ENCODE results near the gene CMSS1. TPM values are rescaled to one million over a fixed set of nuclear protein-coding genes. Genes with fewer than 3 reads are reported as not detected.
A peak's percentile ranks its signal among the peaks of the same experiment; 100 is the strongest.

Gene CMSS1
- total RNA-seq, 4 donors from 2014 or later = 1.8 to 41.2 (median 17.0) TPM

- Histone ChIP-seq H3K4me1 (no peaks in the 10 kb centered on the region), H3K4me3 (no peak overlapping the region), H3K27ac (no peak overlapping the region), H3K36me3 (no peaks in the 10 kb centered on the region), H3K9me3 (no peaks in the 10 kb centered on the region), H3K27me3 (no peaks in the 10 kb centered on the region)
- no peak for TF ChIP-seq POLR2A (IDR thresholded peaks at IDR 0.05)
- TF ChIP-seq CTCF (IDR thresholded peaks at IDR 0.05) = no peak
- intact Hi-C loops (cut with DNase I; ENCODE audit: low total_unique reads) = no loop called here
- DNase-seq = no peak
Observed at GRCh38 chr3:99799422-99799821, 18.2 kb upstream of the CMSS1 start.

DNA sequence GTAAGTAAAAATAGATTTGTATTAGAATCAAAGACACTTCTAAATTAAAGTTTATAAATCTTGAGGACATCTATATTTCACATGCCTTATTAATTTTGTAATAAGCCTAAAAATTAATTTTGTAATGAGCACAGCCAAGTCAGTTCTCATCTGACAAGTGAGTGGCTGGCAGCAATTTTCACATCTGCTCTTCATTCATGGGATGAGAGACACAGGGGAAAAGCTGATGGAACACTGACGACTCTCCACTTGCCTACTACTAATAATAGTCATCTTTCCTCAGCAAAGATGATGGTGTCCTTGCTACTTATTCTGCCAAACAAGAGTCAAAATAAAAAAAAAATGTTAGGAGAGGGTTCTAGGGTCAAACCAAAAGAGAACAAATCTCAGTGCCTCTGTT lies 14.4 kb upstream of the CMSS1 start:
- no peak for DNase-seq
- Histone ChIP-seq H3K4me1 (no peaks in the 10 kb centered on the region), H3K27ac (no peak overlapping the region), H3K4me3 (no peak overlapping the region), H3K36me3 (no peaks in the 10 kb centered on the region), H3K27me3 (no peaks in the 10 kb centered on the region), H3K9me3 (peaks cover 0 to 12% of the 10 kb centered on the region in 2 donors)
- intact Hi-C loops (cut with DNase I; ENCODE audit: low total_unique reads) = no loop called here
- TF ChIP-seq POLR2A (IDR thresholded peaks at IDR 0.05) (no peak), CTCF (IDR thresholded peaks at IDR 0.05) (no peak)

DNA sequence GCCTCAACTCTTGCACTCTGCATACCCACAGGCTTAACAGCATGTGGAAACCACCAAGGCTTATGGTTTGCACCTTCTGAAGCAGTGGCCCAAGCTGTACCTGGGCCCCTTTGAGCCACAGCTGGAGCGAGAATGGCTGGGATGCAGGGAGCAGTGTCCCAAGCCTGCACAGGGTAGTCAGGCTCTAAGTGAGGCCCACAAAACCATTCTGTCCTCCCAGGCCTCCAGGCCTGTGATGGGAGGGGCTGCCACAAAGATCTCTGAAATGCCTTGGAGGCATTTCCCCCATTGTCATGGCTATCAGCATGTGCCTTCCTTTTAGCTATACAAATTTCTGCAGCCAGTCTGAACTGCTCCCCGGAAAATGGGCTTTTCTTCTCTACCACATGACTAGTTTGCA lies 12.5 kb upstream of the CMSS1 start:
- no peaks in the 10 kb centered on the region for H3K27me3 ChIP-seq
- TF ChIP-seq POLR2A (IDR thresholded peaks at IDR 0.05) = no peak
- TF ChIP-seq CTCF (IDR thresholded peaks at IDR 0.05) = no peak
- intact Hi-C loops (cut with DNase I; ENCODE audit: low total_unique reads) = no loop called here
- no peaks in the 10 kb centered on the region for H3K4me1 ChIP-seq
- no peak overlapping the region for H3K4me3 ChIP-seq
- H3K36me3 ChIP-seq = no peaks in the 10 kb centered on the region
- no peak for DNase-seq
- no peak overlapping the region for H3K27ac ChIP-seq
- H3K9me3 ChIP-seq = peaks cover 0 to 12% of the 10 kb centered on the region in 2 donors

DNA sequence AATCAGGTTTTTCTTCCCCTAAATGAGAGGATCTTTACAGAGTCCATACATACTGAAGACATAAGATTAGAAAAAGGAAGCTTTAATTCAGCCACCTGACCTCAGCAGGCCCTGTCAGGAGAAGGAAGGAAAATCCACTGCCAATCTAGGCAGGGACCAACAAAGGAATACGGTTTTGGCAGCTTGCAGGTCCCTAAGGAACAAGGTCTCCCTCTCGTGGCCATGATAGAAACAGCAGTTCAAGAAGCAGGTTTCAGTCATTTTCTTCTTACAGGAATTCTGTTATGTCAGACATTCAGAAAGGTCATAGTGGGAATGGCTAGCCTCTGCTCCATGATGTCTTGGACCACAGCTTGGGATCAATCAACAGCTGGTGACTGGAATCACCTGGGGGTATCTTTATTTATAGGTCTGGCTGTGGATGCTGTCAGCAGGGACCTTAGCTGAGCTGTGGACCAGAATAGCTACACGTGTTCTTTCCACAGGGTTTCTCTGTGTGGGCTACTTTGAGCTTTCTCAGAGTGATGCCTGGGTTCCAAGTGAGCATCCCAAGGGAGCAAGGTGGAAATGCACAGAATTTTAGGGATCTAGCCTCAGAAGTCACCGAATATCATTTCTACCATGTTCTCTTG lies 9.4 kb upstream of the CMSS1 start:
- no peak overlapping the region for H3K27ac ChIP-seq
- no peak for TF ChIP-seq POLR2A (IDR thresholded peaks at IDR 0.05)
- peak; percentile 38 to 68 (median 58) for TF ChIP-seq CTCF (IDR thresholded peaks at IDR 0.05)
- no peaks in the 10 kb centered on the region for H3K36me3 ChIP-seq
- DNase-seq = no peak
- H3K4me1 ChIP-seq = no peaks in the 10 kb centered on the region
- intact Hi-C loops (cut with DNase I; ENCODE audit: low total_unique reads) = no loop called here
- H3K4me3 ChIP-seq = no peak overlapping the region
- H3K9me3 ChIP-seq = peaks cover 0 to 12% of the 10 kb centered on the region in 2 donors
- no peaks in the 10 kb centered on the region for H3K27me3 ChIP-seq

DNA sequence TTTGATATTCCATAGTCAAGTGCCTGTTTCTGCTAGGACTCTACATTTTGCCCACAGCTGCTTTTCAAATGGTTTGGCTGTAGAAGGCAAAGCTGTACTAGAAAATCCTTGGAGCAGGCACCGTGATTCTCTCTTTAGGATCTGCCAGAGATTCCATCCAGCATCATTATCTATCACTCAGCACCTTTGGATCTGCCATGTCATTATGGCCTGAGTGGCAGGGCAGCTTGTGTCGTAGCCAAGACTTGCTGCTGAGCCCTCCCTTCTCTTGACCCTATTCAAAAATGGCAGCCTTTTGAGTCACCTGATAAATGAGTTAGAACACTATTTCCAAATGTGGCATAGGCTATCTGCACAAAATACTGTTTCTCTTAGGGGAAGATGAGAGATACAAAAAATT lies 8.1 kb upstream of the CMSS1 start:
- no peak overlapping the region for H3K4me3 ChIP-seq
- no peaks in the 10 kb centered on the region for H3K36me3 ChIP-seq
- intact Hi-C loops (cut with DNase I; ENCODE audit: low total_unique reads) = no loop called here
- no peak for TF ChIP-seq CTCF (IDR thresholded peaks at IDR 0.05)
- no peak for TF ChIP-seq POLR2A (IDR thresholded peaks at IDR 0.05)
- DNase-seq = no peak
- no peak overlapping the region for H3K27ac ChIP-seq
- no peaks in the 10 kb centered on the region for H3K27me3 ChIP-seq
- no peaks in the 10 kb centered on the region for H3K4me1 ChIP-seq
- peaks cover 0 to 12% of the 10 kb centered on the region in 2 donors for H3K9me3 ChIP-seq

Data from uterus (tissue), 4 donors.